Ovary (tissue), 9 donors: Measurements from ENCODE around the gene WNT5A. TPM values are rescaled to one million over a fixed set of nuclear protein-coding genes. Genes with fewer than 3 reads are reported as not detected.

Source experiments
- DNase-seq, 5 donors: peaks; one replicate each; pipeline ENCODE4 v3.0.0-alpha.2; 2019 to 2020
- H3K27ac ChIP-seq, 2 donors: fragments of 200-600 bp; one replicate each; pipeline versions ENCODE4 v1.5.1 to v1.8.0; 2019 to 2022
- H3K27me3 ChIP-seq: fragments of 200-600 bp; one replicate; pipeline ENCODE4 v1.8.0; 2022
- H3K36me3 ChIP-seq: fragments of 200-600 bp; sonication (generic); one replicate; pipeline ENCODE4 v1.5.1; 2019
- H3K4me1 ChIP-seq: one replicate; pipeline ENCODE4 v1.8.1; 2013; ENCODE audit warnings: mild to moderate bottlenecking, moderate library complexity; ENCODE audit not compliant: insufficient read depth
- H3K4me3 ChIP-seq: fragments of 200-600 bp; sonication (generic); one replicate; pipeline ENCODE4 v1.5.1; 2017
- H3K9me3 ChIP-seq, 2 donors: fragments of 200-600 bp in 1 of 2; sonication (generic) in 1 of 2; one replicate each; pipeline versions ENCODE4 v1.5.1 to v1.8.1; 2013 to 2019; ENCODE audit warnings: mild to moderate bottlenecking in 1 of 2, moderate library complexity in 1 of 2
- EP300 ChIP-seq: sonication (generic); formaldehyde crosslinking; IDR thresholded peaks from one replicate; pipeline ENCODE4 v1.6.1; 2017; ENCODE audit warnings: antibody characterized with exemption
- POLR2A ChIP-seq: fragments of 450-650 bp; IDR thresholded peaks from one replicate; pipeline ENCODE4 v1.6.1; 2017; ENCODE audit warnings: antibody characterized with exemption, mild to moderate bottlenecking, moderate library complexity
- WGBS, 3 donors: extraction: QIAGEN DNeasy Blood & Tissue Kit in 1 of 3; methylation state at CpG; one replicate each; pipeline versions ENCODE4 v1.1.5 to v1.1.7; 2013 to 2017; 5-methylcytosine and 5-hydroxymethylcytosine counted together
- intact Hi-C, 4 donors: fragments of 100-400 bp; cut with DNase I; formaldehyde crosslinking; loops; one replicate each; pipeline versions ENCODE4 v1.11.0 to v1.15.1; 2022 to 2023
- polyA plus RNA-seq, 2 donors: library from polyadenylated mRNA; stranded (reverse); fragments of 200-250 nt in 1 of 2; fragments of 350-450 nt in 1 of 2; fragmentation: Illumina TruSeq in 1 of 2; extraction: RNeasy Lipid Tissue Mini Kit (QIAGEN cat#74804) in 1 of 2; gene quantifications; one replicate each; pipeline ENCODE4 v1.2.3, GENCODE V29; 2013 to 2014
- total RNA-seq, 7 donors: library from RNA; depleted of rRNA in 2 of 7; stranded (reverse); fragments of >200 nt in 2 of 7; fragmentation: NEBNext Ultra II Directional in 3 of 7; extraction: Animal tissue kit (Norgen Biotek cat#: 25700) in 3 of 7; gene quantifications; one replicate each; pipeline versions ENCODE4 v1.1.0 to v1.2.4, GENCODE V29; 2016 to 2023
- TF ChIP-seq, protein P1 (sequence below), 3 donors: fragments of 450-650 bp in 2 of 3; fragments of 200-600 bp in 1 of 3; IDR thresholded peaks; one replicate each; pipeline versions ENCODE4 v1.5.1 to v1.8.0; 2016 to 2022; ENCODE audit warnings: antibody characterized with exemption in 3 of 3, mild to moderate bottlenecking in 1 of 3
- donor health status: DM: no; HTN: no; CAD: no; lungs with moderate emphysema.
- donor health status: DM: no; HTN: no; CAD: no.
- donor health status: Bipolar disorder and iron deficiency.
- donor health status: DM: yes; HTN: yes; CAD: no.
- donor health status: DM: no; HTN: no; CAD: no.
- donor health status: DM: yes; HTN: yes; CAD: no.

The WNT5A gene
- total and polyA plus RNA-seq, 9 donors, result 10.1 to 26.9 (median 18.3) TPM

DNA sequence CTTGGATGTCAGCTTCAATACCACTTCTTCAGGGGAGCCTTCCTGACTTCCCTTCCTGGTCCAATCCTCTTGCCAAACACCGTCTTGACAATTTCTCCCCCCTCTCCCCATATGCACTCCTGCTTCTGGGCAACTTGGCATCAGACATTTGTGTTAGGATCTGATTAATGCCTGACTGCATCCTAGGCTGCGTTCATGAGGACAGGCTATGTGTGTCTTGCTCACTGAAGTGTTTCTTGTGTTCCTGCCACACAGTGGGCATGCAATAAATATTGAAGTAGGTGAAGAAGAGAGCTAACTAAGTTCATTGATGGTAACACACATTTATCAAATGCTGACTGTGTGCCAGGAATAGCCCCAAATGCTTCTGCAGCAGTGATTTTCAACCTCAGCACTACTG, 36.4 kb upstream of the WNT5A start:
- no peak overlapping the region for H3K4me3 ChIP-seq
- no peak for TF ChIP-seq EP300
- TF ChIP-seq, protein P1, sequence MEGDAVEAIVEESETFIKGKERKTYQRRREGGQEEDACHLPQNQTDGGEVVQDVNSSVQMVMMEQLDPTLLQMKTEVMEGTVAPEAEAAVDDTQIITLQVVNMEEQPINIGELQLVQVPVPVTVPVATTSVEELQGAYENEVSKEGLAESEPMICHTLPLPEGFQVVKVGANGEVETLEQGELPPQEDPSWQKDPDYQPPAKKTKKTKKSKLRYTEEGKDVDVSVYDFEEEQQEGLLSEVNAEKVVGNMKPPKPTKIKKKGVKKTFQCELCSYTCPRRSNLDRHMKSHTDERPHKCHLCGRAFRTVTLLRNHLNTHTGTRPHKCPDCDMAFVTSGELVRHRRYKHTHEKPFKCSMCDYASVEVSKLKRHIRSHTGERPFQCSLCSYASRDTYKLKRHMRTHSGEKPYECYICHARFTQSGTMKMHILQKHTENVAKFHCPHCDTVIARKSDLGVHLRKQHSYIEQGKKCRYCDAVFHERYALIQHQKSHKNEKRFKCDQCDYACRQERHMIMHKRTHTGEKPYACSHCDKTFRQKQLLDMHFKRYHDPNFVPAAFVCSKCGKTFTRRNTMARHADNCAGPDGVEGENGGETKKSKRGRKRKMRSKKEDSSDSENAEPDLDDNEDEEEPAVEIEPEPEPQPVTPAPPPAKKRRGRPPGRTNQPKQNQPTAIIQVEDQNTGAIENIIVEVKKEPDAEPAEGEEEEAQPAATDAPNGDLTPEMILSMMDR (IDR thresholded peaks at IDR 0.05), result no peak
- no peak for TF ChIP-seq POLR2A
- DNase-seq, result no peak
- WGBS, 3 donors, result 95 to 97% (median 95%) methylated on average over 2 of the region's 2 CpGs
- no peaks in the 10 kb centered on the region for H3K9me3 ChIP-seq
- intact Hi-C loops, result no loop called here
- no peaks in the 10 kb centered on the region for H3K36me3 ChIP-seq
- no peak overlapping the region for H3K27ac ChIP-seq
- H3K27me3 ChIP-seq, result no peaks in the 10 kb centered on the region
- H3K4me1 ChIP-seq, result peaks cover 2% of the 10 kb centered on the region

DNA sequence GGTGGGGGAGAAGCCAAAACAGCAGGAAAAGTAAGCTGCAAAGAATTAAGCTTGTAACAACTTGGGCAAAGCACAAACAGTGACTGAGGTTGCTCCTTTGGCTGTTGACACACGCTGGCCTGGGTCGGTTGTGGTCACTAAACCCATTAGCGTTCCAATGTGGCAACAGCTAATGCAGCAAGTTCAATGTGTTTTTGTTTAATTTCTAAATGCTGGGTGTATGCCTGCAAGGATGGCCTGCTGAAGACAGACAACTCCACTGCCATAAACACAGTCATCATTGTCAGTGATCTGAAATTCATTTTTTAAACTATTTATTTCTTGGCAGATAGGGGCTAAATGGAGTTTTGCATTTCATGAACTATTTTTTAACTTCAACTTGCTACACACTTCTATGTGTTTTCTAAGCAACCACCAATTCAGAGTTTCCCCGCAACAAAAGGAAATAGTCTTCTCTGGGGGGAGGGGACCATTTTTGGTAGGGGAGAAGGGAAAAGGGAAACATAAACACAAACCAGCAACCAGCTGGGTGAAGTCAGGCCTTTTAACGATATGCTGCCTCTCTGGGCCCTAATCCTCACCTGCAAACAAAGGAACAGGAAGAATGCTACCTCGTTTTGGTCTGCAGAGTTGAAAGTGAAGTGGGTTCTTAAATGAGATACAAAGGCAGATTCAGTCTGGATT, 34.8 kb upstream of the WNT5A start:
- TF ChIP-seq EP300 (no peak), POLR2A (no peak)
- TF ChIP-seq, protein P1 (IDR thresholded peaks at IDR 0.05), result no peak
- peaks cover 2% of the 10 kb centered on the region for H3K4me1 ChIP-seq
- H3K4me3 ChIP-seq, result no peak overlapping the region
- no peak overlapping the region for H3K27ac ChIP-seq
- WGBS, 3 donors, result 57 to 75% (median 57%) methylated on average over 6 of the region's 6 CpGs
- H3K36me3 ChIP-seq, result no peaks in the 10 kb centered on the region
- DNase-seq, result no peak
- H3K9me3 ChIP-seq, result no peaks in the 10 kb centered on the region
- intact Hi-C loops, result no loop called here
- no peaks in the 10 kb centered on the region for H3K27me3 ChIP-seq

GRCh38 chr3:55521064-55521737, 34.1 kb upstream of the WNT5A start:
- Histone ChIP-seq H3K9me3 (no peaks in the 10 kb centered on the region), H3K4me1 (peaks cover 2% of the 10 kb centered on the region), H3K27ac (no peak overlapping the region), H3K36me3 (no peaks in the 10 kb centered on the region), H3K27me3 (no peaks in the 10 kb centered on the region), H3K4me3 (no peak overlapping the region)
- WGBS, 3 donors, result 81 to 90% (median 86%) methylated on average over 9 of the region's 9 CpGs
- no peak for DNase-seq
- TF ChIP-seq EP300 (no peak), POLR2A (no peak)
- TF ChIP-seq, protein P1 (IDR thresholded peaks at IDR 0.05), result no peak
- intact Hi-C loops, result no loop called here

- no peak for TF ChIP-seq EP300
- TF ChIP-seq, protein P1 (IDR thresholded peaks at IDR 0.05), result no peak
- no peak for TF ChIP-seq POLR2A
- DNase-seq, result no peak
- WGBS, 3 donors, result 90 to 94% (median 92%) methylated on average over 3 of the region's 3 CpGs
- H3K36me3 ChIP-seq, result no peaks in the 10 kb centered on the region
- no peak overlapping the region for H3K27ac ChIP-seq
- no peak overlapping the region for H3K4me3 ChIP-seq
- H3K4me1 ChIP-seq, result no peaks in the 10 kb centered on the region
- no peaks in the 10 kb centered on the region for H3K9me3 ChIP-seq
- H3K27me3 ChIP-seq, result no peaks in the 10 kb centered on the region
- intact Hi-C loops, result no loop called here
Observed at GRCh38 chr3:55519019-55519418, 31.9 kb upstream of the WNT5A start.
